Erythroblast (primary cell): Measurements from ENCODE around the gene KLHL21.
A peak's percentile ranks its signal among the peaks of the same experiment; 100 is the strongest.

ENCODE experiments used
- DNase-seq, 2 experiments: peaks; one replicate each; lab custom pipeline; 2025; lab: John Stamatoyannopoulos, UW
- GATA1 ChIP-seq: IDR thresholded peaks from 2 replicates; pipeline ENCODE4 v1.6.1; 2011; ENCODE audit warnings: low read depth, mild to moderate bottlenecking, control low read depth, low read length, moderate library complexity
- POLR2A ChIP-seq: IDR thresholded peaks from 2 replicates; pipeline ENCODE4 v1.6.1; 2011; ENCODE audit warnings: mild to moderate bottlenecking, low read length

The KLHL21 gene

DNA sequence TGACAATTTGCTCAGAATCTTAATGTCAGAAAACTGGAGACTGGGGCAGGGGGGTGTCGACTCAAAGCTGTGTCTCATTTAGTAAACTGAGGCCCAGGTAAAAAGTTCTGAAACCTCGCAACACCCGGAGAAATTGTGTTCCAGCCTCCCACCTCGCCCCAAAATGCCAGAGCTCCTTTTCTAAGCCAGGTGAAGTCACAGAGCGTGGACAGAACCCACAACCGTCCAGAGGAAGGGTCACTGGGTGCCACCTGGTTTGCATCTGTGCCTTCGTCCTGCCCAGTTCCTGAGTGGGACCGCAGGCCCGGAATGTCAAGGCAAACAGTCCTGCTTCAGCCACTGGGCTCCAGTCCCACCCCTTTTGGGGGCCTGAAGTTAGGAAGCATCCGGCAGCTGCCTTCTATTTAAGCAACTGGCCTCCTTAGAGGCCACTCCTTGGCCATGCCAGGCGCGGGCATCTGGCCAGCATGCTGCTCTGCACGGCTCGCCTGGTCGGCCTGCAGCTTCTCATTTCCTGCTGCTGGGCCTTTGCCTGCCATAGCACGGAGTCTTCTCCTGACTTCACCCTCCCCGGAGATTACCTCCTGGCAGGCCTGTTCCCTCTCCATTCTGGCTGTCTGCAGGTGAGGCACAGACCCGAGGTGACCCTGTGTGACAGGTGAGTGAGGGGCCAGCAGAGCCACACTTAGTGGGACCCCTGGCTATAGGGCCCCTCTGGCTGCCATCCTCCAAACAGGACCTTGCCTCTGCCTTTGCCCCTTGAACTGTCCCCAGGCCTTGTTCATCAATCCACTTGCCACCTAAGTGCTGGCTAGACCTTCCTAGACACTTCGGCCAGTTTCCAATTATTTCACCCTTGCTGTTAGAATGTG is 47.5 kb downstream of the KLHL21 start, which contains the start of gene TAS1R1:
Gene TAS1R1 (plus strand): TSS at position 401 of the 872 bp plus-strand sequence. CDS start 67 bp downstream, at position 468.
- no peak for TF ChIP-seq POLR2A
- TF ChIP-seq GATA1, result no peak
- no peak for DNase-seq

- TF ChIP-seq GATA1 (no peak), POLR2A (peak; percentile 63)
- DNase-seq, result peak; percentile 94 to 97
These were observed 48.4 kb downstream of the KLHL21 start, which contains the start of gene NOL9 for GRCh38 chr1:6554031-6554906. Gene NOL9, minus strand, starts transcription at chr1:6554513. Its CDS starts 11 bp downstream, at chr1:6554502.

GRCh38 chr1:6547301-6547700 is 55.4 kb downstream of the KLHL21 start:
- no peak for TF ChIP-seq POLR2A
- no peak for TF ChIP-seq GATA1

GRCh38 chr1:6546326-6546725 is 56.3 kb downstream of the KLHL21 start:
- DNase-seq, result no peak
- TF ChIP-seq POLR2A (no peak), GATA1 (no peak)

More at GRCh38 chr1:6547301-6547700, 55.4 kb downstream of the KLHL21 start:
- no peak for DNase-seq

DNA sequence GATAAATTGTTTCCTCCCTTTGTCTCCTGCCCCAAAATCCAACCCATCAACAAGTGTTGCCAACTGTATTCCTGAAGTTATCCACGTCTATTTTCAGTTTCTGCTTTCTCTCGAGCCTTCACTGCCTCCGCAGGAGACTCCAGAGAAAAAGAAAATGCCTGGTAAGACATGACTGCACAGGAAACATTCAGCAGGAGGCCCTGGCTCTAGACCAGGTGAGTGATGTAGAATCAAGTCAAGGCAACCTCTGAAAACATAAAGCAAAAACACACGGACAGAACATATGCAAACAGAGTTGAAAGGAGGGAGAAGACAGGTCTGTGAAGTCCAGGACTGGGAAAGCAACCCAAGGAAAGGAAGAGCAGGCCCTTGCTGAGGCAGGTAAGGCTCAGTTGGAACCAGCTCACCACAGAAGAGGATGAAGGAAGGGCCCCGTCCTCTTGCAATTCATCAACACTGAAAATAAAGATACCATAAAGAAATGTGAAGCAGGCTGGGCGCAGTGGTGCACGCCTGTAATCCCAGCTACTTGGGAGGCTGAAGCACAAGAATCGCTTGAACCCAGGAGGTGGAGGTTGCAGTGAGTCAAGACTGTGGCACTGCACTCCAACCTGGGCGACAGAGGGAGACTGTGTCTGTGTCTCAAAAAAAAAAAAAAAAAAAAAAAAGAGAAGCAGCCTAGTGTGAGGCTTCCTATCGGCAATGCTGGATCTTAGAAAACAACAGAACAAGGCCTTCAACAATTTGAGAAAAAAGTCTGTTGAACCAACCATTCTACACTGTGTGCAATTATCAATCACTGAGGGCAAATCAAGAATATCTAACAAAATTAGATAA is 57.2 kb downstream of the KLHL21 start:
- DNase-seq, result no peak
- TF ChIP-seq GATA1 (no peak), POLR2A (no peak)

DNA sequence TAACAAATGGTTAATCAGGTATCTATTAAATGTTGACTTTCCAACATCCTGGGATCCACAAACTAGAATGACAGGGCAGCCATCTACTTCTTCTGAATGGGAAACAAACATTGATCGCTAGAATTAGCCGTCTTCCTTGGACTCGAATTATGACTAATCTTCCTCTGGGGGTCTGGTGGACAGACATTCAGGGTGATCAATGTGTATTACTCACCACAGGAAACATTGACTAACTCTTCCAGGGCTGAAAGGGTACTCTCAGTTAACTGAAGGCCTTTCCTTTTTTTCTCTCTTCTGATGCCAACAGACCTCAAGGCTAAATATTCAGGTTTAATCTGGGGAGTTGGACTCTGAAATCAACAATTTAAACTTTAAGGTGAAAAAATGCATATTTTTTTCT is 57.8 kb downstream of the KLHL21 start:
- DNase-seq, result no peak
- TF ChIP-seq GATA1, result no peak
- no peak for TF ChIP-seq POLR2A
